Hepatocyte (in vitro differentiated cells): ENCODE results near the gene NAV2. TPM values are rescaled to one million over a fixed set of nuclear protein-coding genes. Genes with fewer than 3 reads are reported as not detected.
"Not testable (repeated sequence)": the region's sequence is repeated elsewhere in the genome, so short reads cannot be mapped to it uniquely, and the experiment has no call there.

Experiments
- DNase-seq: peaks from one replicate; pipeline ENCODE4 v3.0.0-alpha.2; 2016; ENCODE audit warnings: low spot score
- H2AFZ ChIP-seq: fragments of 200-600 bp; sonication (generic); 2 replicates; pipeline ENCODE4 v1.6.0; 2016; ENCODE audit warnings: antibody characterized with exemption, mild to moderate bottlenecking
- H3K27ac ChIP-seq: fragments of 200-600 bp; sonication (generic); 2 replicates; pipeline ENCODE4 v1.5.1; 2016; ENCODE audit warnings: mild to moderate bottlenecking
- H3K27me3 ChIP-seq: fragments of 200-600 bp; sonication (generic); 2 replicates; pipeline ENCODE4 v1.6.1; 2016
- H3K36me3 ChIP-seq: fragments of 200-600 bp; sonication (generic); replicated peaks from 2 replicates; pipeline ENCODE4 v1.5.1; 2016; ENCODE audit warnings: low read depth; ENCODE audit not compliant: insufficient read depth
- H3K4me1 ChIP-seq: fragments of 200-600 bp; sonication (generic); 2 replicates; pipeline ENCODE4 v1.5.1; 2016; ENCODE audit warnings: mild to moderate bottlenecking, moderate library complexity; ENCODE audit not compliant: insufficient read depth
- H3K4me2 ChIP-seq: fragments of 200-600 bp; sonication (generic); 2 replicates; pipeline ENCODE4 v1.6.0; 2016
- H3K4me3 ChIP-seq: fragments of 200-600 bp; sonication (generic); 2 replicates; pipeline ENCODE4 v1.5.1; 2016; ENCODE audit warnings: mild to moderate bottlenecking
- H3K79me2 ChIP-seq: fragments of 200-600 bp; sonication (generic); 2 replicates; pipeline ENCODE4 v1.6.0; 2017; ENCODE audit warnings: mild to moderate bottlenecking
- H3K9me2 ChIP-seq: fragments of 200-600 bp; sonication (generic); replicated peaks from 2 replicates; pipeline ENCODE4 v1.6.0; 2017; ENCODE audit warnings: mild to moderate bottlenecking; ENCODE audit not compliant: insufficient read depth
- H3K9me3 ChIP-seq: fragments of 200-600 bp; sonication (generic); 2 replicates; pipeline ENCODE4 v1.5.1; 2016; ENCODE audit warnings: low read depth, mild to moderate bottlenecking
- H4K20me1 ChIP-seq: fragments of 200-600 bp; sonication (generic); 2 replicates; pipeline ENCODE4 v1.6.0; 2016; ENCODE audit warnings: mild to moderate bottlenecking; ENCODE audit not compliant: insufficient read depth, poor library complexity, severe bottlenecking
- EZH2 ChIP-seq: fragments of 200-600 bp; sonication (generic); IDR thresholded peaks from 2 replicates; pipeline ENCODE4 v1.6.1; 2016; ENCODE audit warnings: antibody characterized with exemption, mild to moderate bottlenecking, borderline replicate concordance
- EZH2phosphoT487 ChIP-seq: fragments of 200-600 bp; sonication (generic); IDR thresholded peaks from one replicate; pipeline ENCODE4 v1.6.1; 2018; ENCODE audit warnings: antibody characterized with exemption, mild to moderate bottlenecking, low read depth, moderate library complexity; ENCODE audit not compliant: unreplicated experiment, severe bottlenecking
- WGBS: methylation state at CpG from one replicate; pipeline ENCODE4 v1.1.6; 2016; ENCODE audit warnings: low lambda C conversion rate; ENCODE audit errors: missing lambda C conversion rate; 5-methylcytosine and 5-hydroxymethylcytosine counted together
- polyA plus RNA-seq: library from polyadenylated mRNA; unstranded; fragments of >200 nt; fragmentation: Nextera tagmentation; extraction: Ambion mirVana; gene quantifications from 2 replicates; pipeline ENCODE4 v1.2.1, GENCODE V29; 2016
- total RNA-seq: library from RNA; depleted of rRNA; stranded (reverse); fragments of >200 nt; gene quantifications from 2 replicates; pipeline ENCODE4 v1.2.3, GENCODE V29; 2014
- TF ChIP-seq, protein P1 (sequence below): fragments of 200-600 bp; sonication (generic); IDR thresholded peaks from 2 replicates; pipeline ENCODE4 v1.5.1; 2016; ENCODE audit warnings: antibody characterized with exemption, mild to moderate bottlenecking; ENCODE audit not compliant: poor library complexity

NAV2 gene
- total and polyA plus RNA-seq, 2 experiments from 2014 or later: 23.7 to 30.8 TPM

DNA sequence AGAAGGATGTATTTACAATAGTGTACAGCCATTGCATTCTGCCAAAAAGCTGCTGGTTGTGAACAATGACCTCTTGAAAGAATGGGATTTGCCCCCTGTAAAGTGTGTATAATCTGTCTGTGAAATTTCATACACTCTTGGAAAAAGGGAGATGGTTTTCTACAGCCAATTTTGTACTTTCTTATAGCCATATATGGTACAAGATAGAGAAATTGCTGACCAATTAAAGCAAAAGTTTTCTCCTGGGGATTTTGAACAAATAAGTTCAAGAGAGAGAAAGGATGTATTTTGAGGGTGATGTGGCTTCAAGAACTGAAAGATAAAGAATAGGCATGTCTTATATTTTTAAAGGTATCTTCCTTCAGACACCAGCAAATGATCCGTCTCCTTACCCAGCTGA, 211.0 kb downstream of the NAV2 start:
- Histone ChIP-seq H2AFZ (no peak overlapping the region), H3K79me2 (no peaks in the 10 kb centered on the region)
- WGBS: 85% methylated on average over 1 of the region's 1 CpG

DNA sequence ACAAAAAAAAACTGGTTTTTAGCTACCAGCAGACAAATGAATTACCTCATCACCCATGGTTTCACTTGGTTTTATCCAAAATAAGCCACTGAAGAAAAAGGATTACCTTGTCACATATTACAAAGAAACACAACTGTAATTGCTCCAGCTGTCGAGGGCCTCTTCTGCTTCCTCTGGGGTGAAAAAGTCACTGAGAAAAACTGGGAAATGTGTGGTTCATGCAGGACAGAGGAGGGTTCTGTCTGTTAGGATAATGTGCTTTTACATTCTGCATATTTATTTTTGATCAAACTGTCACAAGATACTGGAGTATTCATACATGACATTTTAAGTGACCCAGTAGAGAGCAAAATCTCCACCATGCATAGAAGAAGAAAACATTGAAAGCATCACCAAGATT, 211.7 kb downstream of the NAV2 start:
- Histone ChIP-seq H3K9me2 (no peaks in the 10 kb centered on the region), H3K27me3 (no peaks in the 10 kb centered on the region), H3K4me3 (no peak overlapping the region), H3K4me1 (peaks cover 21% of the 10 kb centered on the region), H3K4me2 (no peak overlapping the region), H3K9me3 (no peaks in the 10 kb centered on the region), H4K20me1 (no peaks in the 10 kb centered on the region), H3K36me3 (peaks cover 8% of the 10 kb centered on the region), H2AFZ (no peak overlapping the region), H3K79me2 (no peaks in the 10 kb centered on the region), H3K27ac (no peak overlapping the region)
- TF ChIP-seq EZH2phosphoT487 (no peak), EZH2 (no peak)
- TF ChIP-seq, protein P1, sequence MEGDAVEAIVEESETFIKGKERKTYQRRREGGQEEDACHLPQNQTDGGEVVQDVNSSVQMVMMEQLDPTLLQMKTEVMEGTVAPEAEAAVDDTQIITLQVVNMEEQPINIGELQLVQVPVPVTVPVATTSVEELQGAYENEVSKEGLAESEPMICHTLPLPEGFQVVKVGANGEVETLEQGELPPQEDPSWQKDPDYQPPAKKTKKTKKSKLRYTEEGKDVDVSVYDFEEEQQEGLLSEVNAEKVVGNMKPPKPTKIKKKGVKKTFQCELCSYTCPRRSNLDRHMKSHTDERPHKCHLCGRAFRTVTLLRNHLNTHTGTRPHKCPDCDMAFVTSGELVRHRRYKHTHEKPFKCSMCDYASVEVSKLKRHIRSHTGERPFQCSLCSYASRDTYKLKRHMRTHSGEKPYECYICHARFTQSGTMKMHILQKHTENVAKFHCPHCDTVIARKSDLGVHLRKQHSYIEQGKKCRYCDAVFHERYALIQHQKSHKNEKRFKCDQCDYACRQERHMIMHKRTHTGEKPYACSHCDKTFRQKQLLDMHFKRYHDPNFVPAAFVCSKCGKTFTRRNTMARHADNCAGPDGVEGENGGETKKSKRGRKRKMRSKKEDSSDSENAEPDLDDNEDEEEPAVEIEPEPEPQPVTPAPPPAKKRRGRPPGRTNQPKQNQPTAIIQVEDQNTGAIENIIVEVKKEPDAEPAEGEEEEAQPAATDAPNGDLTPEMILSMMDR: no peak
- 23% methylated on average over 1 of the region's 1 CpG for WGBS
- DNase-seq: no peak

More for the DNA sequence above, 211.0 kb downstream of the NAV2 start:
- Histone ChIP-seq H3K27ac (no peak overlapping the region), H3K36me3 (peaks cover 8% of the 10 kb centered on the region), H3K9me3 (no peaks in the 10 kb centered on the region), H3K4me2 (no peak overlapping the region), H3K4me3 (no peak overlapping the region), H3K27me3 (no peaks in the 10 kb centered on the region), H3K9me2 (no peaks in the 10 kb centered on the region), H4K20me1 (no peaks in the 10 kb centered on the region), H3K4me1 (peaks cover 21% of the 10 kb centered on the region)
- TF ChIP-seq EZH2phosphoT487: no peak
- TF ChIP-seq EZH2: no peak
- TF ChIP-seq, protein P1: no peak
- no peak for DNase-seq

DNA sequence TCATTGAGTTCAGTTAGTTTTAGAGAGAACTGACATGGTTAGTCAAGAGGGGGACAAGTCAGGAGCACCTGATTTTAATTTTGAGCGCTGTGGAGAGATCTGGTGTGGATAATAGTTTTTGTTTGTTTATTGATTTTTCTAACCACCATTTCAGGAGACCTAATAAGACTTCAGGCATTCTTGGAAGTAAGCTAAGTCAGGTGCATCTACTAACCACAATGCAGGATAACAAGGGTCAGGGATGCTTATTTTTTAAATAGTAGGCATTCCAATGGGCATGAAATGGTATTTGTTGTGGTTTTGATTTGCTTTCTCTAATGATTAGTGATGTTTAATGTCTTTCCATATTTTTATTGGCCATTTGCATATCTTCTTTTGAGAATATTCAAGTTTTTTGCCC, 212.1 kb downstream of the NAV2 start:
- Histone ChIP-seq H3K4me1 (peaks cover 22% of the 10 kb centered on the region), H4K20me1 (no peaks in the 10 kb centered on the region), H3K4me3 (no peak overlapping the region), H3K27ac (no peak overlapping the region), H3K9me2 (no peaks in the 10 kb centered on the region), H3K9me3 (no peaks in the 10 kb centered on the region), H2AFZ (no peak overlapping the region), H3K27me3 (no peaks in the 10 kb centered on the region), H3K4me2 (no peak overlapping the region), H3K79me2 (no peaks in the 10 kb centered on the region), H3K36me3 (peaks cover 8% of the 10 kb centered on the region)
- TF ChIP-seq EZH2phosphoT487 (no peak), EZH2 (no peak)
- TF ChIP-seq, protein P1: no peak
- WGBS: 0% methylated on average over 1 of the region's 1 CpG
- no peak for DNase-seq

DNA sequence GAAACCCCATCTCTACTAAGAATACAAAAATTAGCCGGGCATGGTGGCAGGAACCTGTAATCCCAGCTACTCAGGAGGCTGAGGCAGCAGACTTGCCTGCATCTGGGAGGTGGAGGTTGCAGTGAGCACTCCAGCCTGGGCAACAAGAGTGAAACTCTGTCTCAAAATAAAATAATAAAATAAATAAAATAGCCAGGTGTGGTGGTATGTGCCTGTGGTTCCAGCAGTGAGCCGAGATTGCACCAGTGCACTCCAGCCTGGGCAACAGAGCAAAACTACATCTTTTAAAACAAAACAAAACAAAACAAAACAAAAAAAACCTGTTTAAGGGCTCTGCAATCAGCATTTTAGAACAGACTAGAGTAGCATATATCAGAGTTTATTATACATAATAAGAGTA, 214.8 kb downstream of the NAV2 start:
- not testable (repeated sequence) for H3K4me3 ChIP-seq, H3K9me2 ChIP-seq, H3K27ac ChIP-seq, H2AFZ ChIP-seq, H3K9me3 ChIP-seq, H3K4me2 ChIP-seq, H3K79me2 ChIP-seq, H3K27me3 ChIP-seq, DNase-seq, H3K36me3 ChIP-seq, H4K20me1 ChIP-seq
- H3K4me1 ChIP-seq: peaks cover 34% of the 10 kb centered on the region
- 97% methylated on average over 2 of the region's 2 CpGs for WGBS
